KBM-7 (cell line): Measurements from ENCODE around the gene TMSB15B.
"Not testable (repeated sequence)": the region's sequence is repeated elsewhere in the genome, so short reads cannot be mapped to it uniquely, and the experiment has no call there.

Experiments
- DNase-seq: peaks from one replicate; pipeline ENCODE4 v3.0.0-alpha.2; 2015
- in situ Hi-C: fragments of 300-500 bp; cut with MboI; formaldehyde crosslinking; loops from 2 replicates; pipeline ENCODE4 v1.14.3; 2020; ENCODE audit warnings: low sequenced_read_pairs, low pct_unique_long_range_greater_than_20kb, mixed read lengths

The TMSB15B gene

DNA sequence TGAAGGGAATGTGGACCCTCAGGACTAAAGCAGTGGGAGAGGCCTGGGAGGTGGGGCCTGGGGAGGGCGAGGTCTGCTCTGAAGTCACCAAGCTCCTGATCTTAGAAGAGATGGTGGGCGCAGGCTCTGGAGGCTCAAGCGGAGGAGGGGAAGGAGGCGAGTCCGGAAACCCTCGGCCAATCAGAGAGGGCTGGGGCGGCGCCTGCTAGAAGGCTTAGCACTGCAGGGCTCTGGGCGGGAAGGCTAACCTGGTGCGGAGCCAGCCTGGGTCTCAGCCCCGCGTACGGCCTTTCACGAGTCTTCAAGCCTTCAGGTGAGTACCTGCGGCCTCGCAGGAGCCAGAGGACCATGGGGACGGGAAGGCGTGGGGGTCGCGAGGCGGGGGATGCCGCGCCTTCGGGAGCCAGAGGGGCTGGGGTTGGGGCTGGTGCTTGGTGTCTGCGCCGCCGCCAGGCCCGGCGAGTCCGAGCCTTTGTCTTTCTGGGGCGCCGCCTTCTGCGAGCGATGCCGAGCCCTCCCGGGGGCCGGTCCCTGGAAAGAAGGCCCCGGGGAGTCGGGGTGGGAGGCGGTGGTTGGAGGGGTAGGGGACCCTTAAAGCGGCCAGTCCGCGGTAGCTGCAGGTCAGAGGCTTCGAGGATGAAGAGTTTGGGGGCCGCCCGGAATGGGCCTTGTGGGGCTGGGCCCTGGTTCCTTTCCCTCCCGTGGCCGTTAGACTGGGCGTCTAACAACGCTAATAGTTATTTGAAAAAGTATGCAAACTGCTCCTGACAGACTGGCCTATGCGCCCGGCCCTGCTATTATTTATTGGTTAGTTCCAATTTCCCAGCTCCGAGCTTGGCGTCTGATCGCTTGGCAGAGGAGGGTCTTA is at the start of gene TMSB15B:
TMSB15B (plus strand) TSS at position 217 of the 868 bp plus-strand sequence.
- DNase-seq, in situ Hi-C loops: not testable (repeated sequence)

DNA sequence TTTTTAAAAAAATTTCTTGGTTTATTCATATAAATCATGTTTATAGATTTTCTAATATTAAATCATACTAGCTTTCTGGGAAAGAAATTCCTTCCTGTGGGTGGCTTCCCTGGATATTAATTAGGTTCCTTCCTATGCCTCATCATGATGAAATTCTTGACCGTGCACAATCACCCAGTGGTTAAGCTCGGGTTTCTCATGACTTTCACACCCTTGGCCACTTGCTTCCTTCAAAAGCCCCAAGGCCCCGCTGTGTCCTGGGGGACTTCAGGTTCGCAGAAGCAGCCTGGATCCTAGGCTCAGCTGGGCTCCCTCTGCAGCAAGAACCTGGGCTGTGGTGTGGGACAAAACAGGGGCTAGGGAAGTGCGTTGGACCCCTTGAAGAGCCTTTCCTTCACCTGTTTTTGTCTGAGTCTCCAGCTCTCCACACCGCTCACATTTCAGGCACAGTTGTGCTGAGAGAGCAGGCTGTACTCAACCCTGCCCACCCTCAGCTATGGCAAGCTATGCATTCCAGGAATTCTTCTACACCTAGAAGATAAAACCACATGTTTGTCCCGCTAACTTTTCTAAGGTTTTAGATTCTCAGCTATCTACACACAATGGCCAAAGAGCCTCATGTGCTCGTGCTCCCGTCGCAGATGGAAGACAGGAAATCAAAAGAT is 48.9 kb upstream of the TMSB15B start:
- no peak for DNase-seq
- in situ Hi-C loops = no loop called here

DNA sequence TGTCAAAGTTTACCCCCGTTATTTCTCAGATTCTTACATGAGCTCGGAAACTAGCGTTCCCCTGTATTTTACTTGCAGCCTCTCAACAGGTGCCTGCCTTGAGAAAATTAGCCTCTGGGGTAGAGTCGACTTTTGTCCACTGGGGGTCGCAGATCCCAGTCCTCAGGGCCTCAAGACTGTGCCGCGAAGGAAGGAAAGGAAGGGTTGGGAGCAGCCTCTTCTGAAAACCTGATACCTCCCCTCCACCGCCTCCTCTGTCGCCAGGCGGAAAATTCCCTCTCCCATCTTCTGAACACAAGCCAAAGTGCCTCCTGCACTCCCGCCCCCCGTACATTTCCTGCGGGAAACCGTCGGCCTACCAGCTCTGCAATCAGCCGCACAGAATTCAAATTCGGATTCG is 44.4 kb upstream of the TMSB15B start:
- in situ Hi-C loops = no loop called here
- peak; percentile 86 for DNase-seq

DNA sequence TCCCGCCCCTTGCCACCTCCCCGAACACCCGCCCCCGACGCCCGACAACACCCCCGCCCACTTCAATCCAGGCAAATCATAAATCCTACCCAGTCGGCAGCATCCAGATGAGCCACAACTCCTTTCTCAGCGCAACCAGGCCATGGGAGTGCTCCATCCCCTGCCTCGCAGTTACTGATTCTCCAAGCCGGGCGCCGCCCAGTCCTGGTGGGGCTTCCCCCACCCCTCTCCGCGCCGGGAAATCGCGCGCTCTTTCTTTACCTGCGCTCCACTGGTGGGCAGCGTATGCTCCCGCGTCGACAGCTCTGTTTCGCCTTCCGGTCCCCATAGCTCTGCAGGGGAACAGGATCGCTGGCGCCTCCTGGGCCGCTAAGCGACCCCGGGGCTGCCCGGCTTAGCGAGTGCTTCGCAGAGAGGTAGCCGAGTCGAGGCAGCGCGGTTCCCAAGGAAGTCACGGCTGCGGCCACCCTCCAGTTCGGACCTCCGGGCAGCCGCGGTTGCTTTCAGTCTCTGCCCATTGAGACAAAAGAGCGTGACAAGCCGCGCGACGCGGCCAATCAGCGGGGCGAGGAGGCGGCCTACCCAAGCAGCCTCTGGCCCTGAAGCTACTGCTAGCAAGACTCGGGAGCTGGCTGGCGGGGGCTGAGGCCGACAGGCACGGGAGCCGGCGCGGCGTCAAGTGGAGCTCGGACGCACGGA is 43.7 kb upstream of the TMSB15B start:
- in situ Hi-C loops = no loop called here

DNA sequence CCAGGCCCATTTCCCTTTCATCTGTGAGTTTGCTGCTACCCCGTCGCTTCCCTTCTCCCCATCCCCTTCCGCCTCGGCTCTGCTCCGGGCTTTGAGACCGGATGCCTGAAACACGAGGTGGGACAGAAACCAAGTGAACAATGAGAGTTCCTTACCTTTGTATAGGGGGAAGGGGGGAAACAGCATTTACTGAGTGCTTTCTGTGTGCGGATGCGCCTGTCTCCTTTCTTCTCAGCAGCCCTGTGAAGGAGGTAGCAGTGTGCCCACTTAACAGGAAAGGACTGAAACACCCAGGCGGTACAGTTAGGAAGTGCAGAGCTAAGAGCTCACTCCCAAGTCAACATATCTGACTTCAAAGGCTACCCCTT is 43.2 kb upstream of the TMSB15B start:
- DNase-seq = no peak
- in situ Hi-C loops = no loop called here

More for the DNA sequence above, 43.7 kb upstream of the TMSB15B start:
- peak; percentile 81 for DNase-seq

DNA sequence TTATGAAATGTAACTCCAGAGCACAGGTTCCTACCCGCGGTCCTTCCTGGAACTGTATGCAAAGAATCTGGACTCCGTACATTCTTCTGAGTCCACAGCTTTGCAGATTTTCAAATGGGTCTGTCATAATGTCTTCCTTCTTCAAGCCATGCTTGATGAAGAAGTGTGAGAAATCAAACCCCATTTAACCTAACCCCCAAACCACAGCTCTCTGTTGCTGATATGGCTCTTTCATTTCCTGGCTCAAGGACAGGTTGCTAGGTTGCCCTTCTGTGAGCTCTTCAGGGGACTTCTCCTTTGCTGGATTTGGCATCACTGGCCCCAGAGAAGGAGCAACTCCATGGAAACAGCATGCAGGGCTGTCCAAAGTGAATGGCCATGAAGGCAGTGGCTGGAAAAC is 41.9 kb upstream of the TMSB15B start:
- DNase-seq, in situ Hi-C loops: not testable (repeated sequence)

DNA sequence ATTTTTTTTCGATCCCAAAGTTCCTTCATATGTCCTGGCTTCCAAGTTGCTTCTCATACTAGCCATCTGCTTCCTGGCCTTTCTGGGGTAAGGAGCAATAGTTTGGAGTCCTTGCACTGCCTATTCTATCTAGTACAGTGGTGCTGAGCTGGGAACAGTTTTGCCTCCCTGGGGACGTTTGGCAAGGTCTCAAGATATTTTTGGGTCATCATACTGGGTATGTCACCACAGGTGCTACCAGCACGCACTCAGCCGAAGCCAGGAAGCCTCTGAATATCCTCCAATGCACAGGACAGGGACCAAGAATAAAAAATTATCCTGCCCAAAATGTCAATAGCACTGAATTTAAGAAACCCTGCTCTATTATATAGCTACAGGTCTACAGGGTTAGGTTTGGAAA is 35.4 kb upstream of the TMSB15B start:
- in situ Hi-C loops = loop anchor here (25.0 kb wide), 1 partner anchor 110 kb away; the partner anchor contains the start of gene H2BW2
- no peak for DNase-seq

DNA sequence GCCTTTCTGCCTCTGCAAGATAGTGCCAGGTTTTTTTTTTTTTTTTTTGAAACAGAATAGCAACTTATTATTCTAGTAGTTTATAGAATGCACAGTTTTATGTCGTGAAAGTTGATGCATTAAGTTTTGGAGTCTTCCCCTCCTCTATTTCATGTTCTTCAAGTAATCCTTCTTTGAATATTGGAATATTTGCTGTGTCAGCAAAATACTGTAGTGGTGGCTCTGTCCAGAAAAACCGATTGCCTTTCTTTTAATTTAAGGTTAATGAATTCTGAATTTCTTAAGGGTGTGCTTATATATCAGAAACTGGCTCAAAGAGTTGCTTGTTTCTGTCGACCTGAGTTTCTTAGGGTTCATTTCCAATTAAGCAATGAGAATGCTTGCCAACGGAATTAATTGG is 34.8 kb upstream of the TMSB15B start:
- DNase-seq = no peak
- in situ Hi-C loops = loop anchor here (25.0 kb wide), 1 partner anchor 110 kb away; the partner anchor contains the start of gene H2BW2

DNA sequence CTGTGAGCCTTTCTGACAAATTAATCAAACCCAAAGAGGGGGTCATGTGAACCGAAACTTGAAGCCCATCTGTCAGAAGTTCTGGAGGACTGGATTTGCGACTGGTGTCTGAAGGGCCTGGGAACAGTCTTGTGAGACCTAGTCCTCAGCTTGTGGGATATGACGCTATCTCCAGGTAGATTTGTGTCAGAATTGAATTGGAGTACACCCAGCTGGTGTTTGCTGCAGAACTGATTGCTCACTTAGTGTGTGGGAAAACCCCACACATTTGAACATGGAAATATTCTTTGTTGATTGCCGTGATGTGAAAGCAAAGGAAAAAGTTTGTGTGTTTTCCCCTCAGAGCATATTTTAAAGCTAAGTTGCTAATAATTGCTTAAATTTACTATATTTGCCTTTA is 30.3 kb upstream of the TMSB15B start:
- in situ Hi-C loops = loop anchor here (25.0 kb wide), 1 partner anchor 105 kb away; the partner anchor contains the start of gene H2BW2
- DNase-seq = no peak

DNA sequence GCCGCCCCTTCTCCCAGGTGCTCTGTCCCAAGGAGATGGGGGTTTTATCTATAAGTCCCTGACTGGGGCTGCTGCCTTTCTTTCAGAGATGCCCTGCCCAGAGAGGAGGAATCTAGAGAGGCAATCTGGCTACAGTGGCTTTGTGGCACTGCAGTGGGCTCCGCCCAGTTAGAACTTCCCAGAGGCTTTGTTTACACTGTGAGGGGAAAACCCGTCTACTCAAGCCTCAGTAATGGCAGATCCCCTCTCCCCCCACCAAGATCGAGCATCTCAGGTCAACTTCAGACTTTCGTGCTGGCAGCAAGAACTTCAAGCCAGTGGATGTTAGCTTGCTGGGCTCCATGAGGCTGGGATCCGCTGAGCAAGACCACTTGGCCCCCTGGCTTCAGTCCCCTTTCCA is 22.2 kb upstream of the TMSB15B start:
- not testable (repeated sequence) for DNase-seq
- in situ Hi-C loops = loop anchor here (25.0 kb wide), 1 partner anchor 97 kb away; the partner anchor contains the start of gene H2BW2

DNA sequence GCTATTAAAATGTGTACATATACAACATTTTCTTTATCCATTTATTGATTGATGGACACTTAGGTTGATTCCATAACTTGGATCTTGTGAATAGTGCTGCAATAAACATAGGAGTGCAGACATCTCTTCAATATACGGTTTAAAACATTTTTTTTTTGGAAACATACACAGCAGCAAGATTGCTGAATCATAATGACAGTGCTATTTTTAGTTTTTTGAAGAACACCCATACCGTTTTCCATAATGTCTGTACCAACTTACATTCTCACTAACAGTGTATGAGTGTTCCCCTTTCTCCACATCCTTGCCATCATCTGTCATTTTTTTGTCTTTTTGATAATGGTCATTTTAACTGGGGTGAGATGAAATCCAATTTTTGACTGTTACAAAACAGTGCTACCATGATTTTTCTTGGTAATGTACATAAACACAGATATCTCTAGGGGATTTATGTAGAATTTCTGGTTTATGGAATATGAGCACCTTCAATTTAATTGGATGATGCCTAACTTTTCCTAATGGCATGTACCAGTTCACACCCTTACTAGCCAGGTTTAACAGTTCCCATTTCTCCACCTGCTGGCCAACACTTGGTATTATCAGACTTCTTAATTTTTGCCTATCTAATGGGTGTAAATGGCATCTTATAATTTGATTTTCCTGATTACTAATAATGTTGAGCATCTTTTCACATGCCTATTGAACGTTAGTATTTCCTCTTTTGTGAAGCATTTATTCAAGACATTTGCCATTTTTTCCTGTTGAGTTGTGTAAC is 21.0 kb upstream of the TMSB15B start:
- in situ Hi-C loops = loop anchor here (25.0 kb wide), 1 partner anchor 96 kb away; the partner anchor contains the start of gene H2BW2
- DNase-seq = peak; percentile 26

DNA sequence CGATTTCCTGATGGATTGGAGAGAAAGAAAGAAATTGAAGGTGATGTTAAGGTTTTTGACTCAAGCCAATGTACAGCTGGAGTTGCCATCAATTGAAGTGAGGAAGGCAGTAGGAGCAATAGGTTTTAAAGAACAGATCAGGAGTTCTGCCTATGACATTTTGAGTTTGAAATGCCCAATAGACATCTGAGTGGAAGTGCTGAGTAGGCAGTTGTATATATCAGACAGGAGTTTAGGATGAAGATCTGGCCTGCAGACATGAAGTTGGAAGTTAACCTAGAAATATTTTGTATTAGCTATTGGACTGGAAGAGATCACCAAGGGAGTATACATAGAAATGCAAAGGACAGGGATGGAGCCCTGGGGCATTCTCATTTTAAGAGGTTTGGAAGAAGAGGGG is 12.9 kb upstream of the TMSB15B start:
- in situ Hi-C loops = loop anchor here (25.0 kb wide), 1 partner anchor 88 kb away; the partner anchor contains the start of gene H2BW2
- DNase-seq = no peak

DNA sequence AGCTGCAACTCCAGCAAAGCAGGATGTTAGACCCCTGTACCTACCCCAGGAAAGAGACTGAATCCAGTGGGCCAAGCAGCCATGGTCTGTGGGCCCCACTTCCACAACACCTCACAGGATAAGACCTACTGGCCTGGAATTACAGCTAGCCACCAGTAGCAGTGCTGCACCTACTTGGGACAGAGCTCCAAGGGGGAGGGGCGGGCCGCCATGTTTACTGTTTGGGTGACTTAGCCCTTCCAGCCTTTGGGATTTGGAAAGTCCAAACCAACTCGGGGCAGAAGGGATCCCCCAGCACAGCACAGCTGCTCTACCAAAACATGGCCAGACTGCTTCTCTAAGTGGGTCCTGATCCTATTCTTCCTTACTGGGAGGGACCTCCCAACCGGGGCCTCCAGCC is 9.1 kb upstream of the TMSB15B start:
- in situ Hi-C loops = no loop called here
- no peak for DNase-seq

DNA sequence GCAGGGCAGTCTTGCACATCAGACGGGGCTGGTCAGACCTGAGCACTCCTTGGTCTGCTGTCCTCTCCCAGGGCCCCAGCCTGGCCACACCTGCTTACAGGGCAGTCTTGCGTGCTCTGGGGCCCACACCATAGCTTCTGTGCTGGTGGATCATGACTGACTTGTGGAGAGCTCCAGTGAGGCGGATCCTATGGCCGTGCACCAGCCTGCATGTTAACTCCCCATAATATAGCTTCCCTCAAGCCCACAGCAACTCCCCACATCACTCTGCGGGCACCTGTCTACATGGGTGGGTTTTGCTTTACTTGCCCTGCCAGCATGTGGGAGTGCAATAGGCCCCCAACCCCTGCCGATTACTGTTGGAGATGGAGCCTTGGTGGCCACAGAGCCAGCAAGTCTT is 8.2 kb upstream of the TMSB15B start:
- in situ Hi-C loops = no loop called here
- DNase-seq = no peak

DNA sequence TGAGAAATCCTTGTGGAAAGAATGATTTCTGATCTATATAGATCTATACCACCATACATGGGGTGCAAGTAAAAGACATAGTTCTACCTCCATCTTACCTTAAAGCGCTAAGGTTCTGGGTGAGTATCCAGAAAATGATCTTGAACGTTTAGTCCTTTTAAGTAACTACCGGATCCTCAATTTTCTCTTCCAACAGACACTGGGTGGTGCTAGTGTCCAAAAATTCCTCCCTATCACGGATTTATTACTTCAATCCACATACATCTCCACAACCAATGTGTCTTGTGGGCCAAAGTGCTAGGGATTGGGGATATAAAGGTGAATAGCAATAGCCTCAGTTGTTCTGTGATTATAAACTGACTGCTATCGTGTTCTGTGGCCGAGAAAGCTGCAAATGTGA is 1.8 kb upstream of the TMSB15B start:
- in situ Hi-C loops, DNase-seq: not testable (repeated sequence)

DNA sequence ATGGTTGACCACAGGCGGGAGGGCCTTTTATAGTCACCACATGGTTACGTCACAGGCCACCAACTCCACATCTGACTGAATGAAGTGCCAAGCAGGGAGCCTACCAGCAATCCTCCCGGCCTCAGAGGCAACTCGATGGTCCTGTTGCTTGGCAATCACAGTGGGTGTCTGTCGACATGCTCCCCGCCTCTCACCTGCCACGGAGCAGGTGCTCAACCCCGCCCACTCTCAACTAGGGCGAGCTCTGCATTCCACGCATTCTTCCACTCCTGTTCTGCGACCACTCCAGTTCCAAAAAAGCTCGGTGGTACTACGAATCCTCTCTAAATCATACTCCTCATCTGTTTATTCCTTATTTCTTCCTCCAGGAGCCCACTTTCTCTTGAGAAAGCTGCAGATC is 21.1 kb downstream of the TMSB15B start:
- in situ Hi-C loops, DNase-seq: not testable (repeated sequence)

DNA sequence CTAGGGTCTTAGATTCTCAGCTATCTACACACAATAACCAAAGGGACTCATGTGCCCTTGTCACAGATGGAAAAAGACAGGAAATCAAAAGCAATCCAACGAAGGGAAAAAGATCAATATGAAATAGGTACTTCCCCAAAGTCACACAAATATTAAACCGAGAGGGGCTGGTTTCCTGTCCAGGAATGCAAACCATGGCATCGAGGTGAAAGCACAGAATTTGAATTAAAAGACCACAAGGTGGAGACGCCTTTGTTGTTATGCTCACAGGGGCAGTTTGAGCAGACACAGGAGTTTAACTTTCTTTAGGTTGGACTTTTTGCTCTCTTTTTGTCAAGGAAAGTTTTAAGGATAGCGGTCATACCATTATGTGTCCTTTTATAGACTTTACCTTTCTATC is 36.8 kb downstream of the TMSB15B start:
- in situ Hi-C loops = no loop called here
- DNase-seq = no peak

DNA sequence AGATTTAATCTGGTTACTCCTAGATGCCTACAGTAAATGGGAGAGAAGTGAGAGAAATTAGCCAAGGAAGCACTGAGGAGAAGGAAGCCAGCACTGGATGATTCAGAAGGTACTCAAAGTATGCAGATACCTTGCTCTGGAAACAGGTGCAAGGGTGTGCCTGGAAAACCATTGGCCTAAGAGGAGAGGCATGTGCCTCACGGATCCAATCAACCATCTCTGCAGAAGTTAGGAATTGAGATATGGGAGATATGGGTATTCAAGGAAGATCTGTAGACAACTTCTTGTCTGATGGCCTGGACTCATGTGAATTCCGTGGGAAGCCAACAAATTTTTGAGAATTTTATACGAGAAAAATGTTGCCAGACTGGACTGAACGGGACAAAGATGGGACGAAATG is 46.4 kb downstream of the TMSB15B start:
- in situ Hi-C loops = no loop called here
- no peak for DNase-seq

DNA sequence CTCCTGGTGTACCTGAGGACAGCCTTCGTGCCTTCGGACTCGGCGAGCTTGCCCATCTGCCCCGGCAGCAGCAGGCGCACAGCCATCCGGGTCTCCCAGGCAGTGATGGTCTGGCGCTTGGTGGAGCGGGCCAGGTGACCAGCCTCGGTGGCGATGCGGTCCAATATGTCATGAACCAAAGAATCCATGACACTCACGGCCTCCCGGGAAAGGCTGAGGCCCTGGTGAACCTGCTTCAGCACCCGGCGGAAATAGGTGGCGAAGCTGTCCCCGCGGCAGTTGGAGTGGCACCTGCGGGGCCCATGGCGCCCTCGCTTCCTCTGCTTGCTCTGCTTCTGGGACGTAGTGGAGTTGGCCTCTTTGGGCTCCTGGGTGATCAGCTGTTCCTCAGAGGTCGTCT is 50.7 kb downstream of the TMSB15B start:
- no peak for DNase-seq
- in situ Hi-C loops = no loop called here
